Thyroid gland (tissue), 4 donors: Measurements from ENCODE around the gene IQGAP1. TPM values are rescaled to one million over a fixed set of nuclear protein-coding genes. Genes with fewer than 3 reads are reported as not detected.

ENCODE experiments used
- DNase-seq, 2 donors: peaks; one replicate each; pipeline ENCODE4 v3.0.0-alpha.2; 2019
- H3K27ac ChIP-seq, 3 donors: fragments of 200-600 bp; sonication (generic); 1 replicate in 2 of 3; 2 replicates in 1 of 3; pipeline ENCODE4 v1.5.1; 2016 to 2019; ENCODE audit warnings: mild to moderate bottlenecking in 1 of 3, moderate library complexity in 1 of 3
- H3K27me3 ChIP-seq: fragments of 200-600 bp; sonication (generic); one replicate; pipeline ENCODE4 v1.5.1; 2019
- H3K36me3 ChIP-seq, 2 donors: fragments of 200-600 bp; sonication (generic); one replicate each; pipeline ENCODE4 v1.5.1; 2016 to 2019
- H3K4me1 ChIP-seq, 2 donors: fragments of 200-600 bp; sonication (generic); one replicate each; pipeline ENCODE4 v1.5.1; 2017 to 2019
- H3K4me3 ChIP-seq, 3 donors: fragments of 200-600 bp; sonication (generic); replicated peaks in 1 of 3; 1 replicate in 2 of 3; 2 replicates in 1 of 3; pipeline ENCODE4 v1.5.1; 2016; ENCODE audit warnings: mild to moderate bottlenecking in 1 of 3
- H3K9me3 ChIP-seq: fragments of 200-600 bp; sonication (generic); one replicate; pipeline ENCODE4 v1.5.1; 2017
- CTCF ChIP-seq, 6 experiments: fragments of 200-600 bp in 3 of 6; fragments of 450-650 bp in 3 of 6; sonication (generic) in 3 of 6; IDR thresholded peaks; one replicate each; pipeline ENCODE4 v1.5.1; 2016 to 2019; ENCODE audit warnings: antibody characterized with exemption in 6 of 6, mild to moderate bottlenecking in 2 of 6, inconsistent platforms in 1 of 6, moderate library complexity in 1 of 6
- POLR2A ChIP-seq, 2 donors: fragments of 450-650 bp; IDR thresholded peaks; one replicate each; pipeline ENCODE4 v1.6.1; 2017; ENCODE audit warnings: antibody characterized with exemption in 2 of 2, mild to moderate bottlenecking in 2 of 2, moderate library complexity in 1 of 2
- WGBS, 2 donors: methylation state at CpG; one replicate each; pipeline ENCODE4 v1.1.5; 2017; 5-methylcytosine and 5-hydroxymethylcytosine counted together
- intact Hi-C: fragments of 100-400 bp; cut with DNase I; formaldehyde crosslinking; loops from one replicate; pipeline ENCODE4 v1.15.1; 2023
- small RNA-seq: library from RNA; depleted of rRNA; stranded (forward); fragments of <200 nt; gene quantifications from one replicate; pipeline ENCODE3, GENCODE V24; 2016
- total RNA-seq, 4 donors: library from RNA; depleted of rRNA; stranded (reverse); fragments of >200 nt; gene quantifications; one replicate each; pipeline ENCODE4 v1.2.3, GENCODE V29; 2016

Gene IQGAP1
- total RNA-seq, 4 donors from 2014 or later = 222 to 290 (median 247) TPM

- no peak for DNase-seq
- Histone ChIP-seq H3K36me3 (no peaks in the 10 kb centered on the region), H3K27me3 (no peaks in the 10 kb centered on the region), H3K4me3 (no peak overlapping the region), H3K27ac (no peak overlapping the region), H3K9me3 (no peaks in the 10 kb centered on the region), H3K4me1 (peaks cover 12 to 28% of the 10 kb centered on the region in 2 donors)
- intact Hi-C loops = no loop called here
- TF ChIP-seq CTCF (IDR thresholded peaks at IDR 0.05) = no peak
- no peak for TF ChIP-seq POLR2A (IDR thresholded peaks at IDR 0.05)
- 88 to 95% methylated on average over 6 of the region's 6 CpGs for WGBS, 2 donors
Observed at GRCh38 chr15:90550919-90551318, 162.9 kb downstream of the IQGAP1 start.

Small RNA genes lying within 50 kb of the gene (small RNA-seq; reads per million reads assigned to genes)
- gene NDUFA3P4 = not detected

Other genes starting within 250 kb of the IQGAP1 start
- gene SEMA4B, start 186.9 kb upstream of the IQGAP1 start, total RNA-seq = 100 to 1,000 TPM in 1 of 4 donors, 10 to 100 TPM in 3; 49.5 to 163 (median 69.9) TPM
- 10 to 100 TPM; 24.3 to 90.0 (median 30.8) TPM for gene CIB1, start 154.3 kb upstream of the IQGAP1 start, total RNA-seq
- 10 to 100 TPM in 2 of 4 donors, 1 to 10 TPM in 2; 7.1 to 28.1 (median 13.6) TPM for gene GDPGP1, start 154.0 kb upstream of the IQGAP1 start, total RNA-seq
- gene TTLL13, start 138.7 kb upstream of the IQGAP1 start, total RNA-seq = under 1 TPM in 2 of 4 donors, not detected in 2; 0.13 to 0.22 TPM
- gene NGRN, start 122.6 kb upstream of the IQGAP1 start, total RNA-seq = 100 to 1,000 TPM in 1 of 4 donors, 10 to 100 TPM in 3; 80.7 to 159 (median 96.4) TPM
- gene ZNF774, start 36.0 kb upstream of the IQGAP1 start, total RNA-seq = 10 to 100 TPM in 1 of 4 donors, 1 to 10 TPM in 3; 3.6 to 13.1 (median 5.5) TPM
- 10 to 100 TPM; 49.4 to 76.0 (median 62.6) TPM for gene CRTC3, start 141.7 kb downstream of the IQGAP1 start, total RNA-seq